ENCODE results near the gene EGLN1.
"Not testable (repeated sequence)": the region's sequence is repeated elsewhere in the genome, so short reads cannot be mapped to it uniquely, and the experiment has no call there.

Gene EGLN1

DNA sequence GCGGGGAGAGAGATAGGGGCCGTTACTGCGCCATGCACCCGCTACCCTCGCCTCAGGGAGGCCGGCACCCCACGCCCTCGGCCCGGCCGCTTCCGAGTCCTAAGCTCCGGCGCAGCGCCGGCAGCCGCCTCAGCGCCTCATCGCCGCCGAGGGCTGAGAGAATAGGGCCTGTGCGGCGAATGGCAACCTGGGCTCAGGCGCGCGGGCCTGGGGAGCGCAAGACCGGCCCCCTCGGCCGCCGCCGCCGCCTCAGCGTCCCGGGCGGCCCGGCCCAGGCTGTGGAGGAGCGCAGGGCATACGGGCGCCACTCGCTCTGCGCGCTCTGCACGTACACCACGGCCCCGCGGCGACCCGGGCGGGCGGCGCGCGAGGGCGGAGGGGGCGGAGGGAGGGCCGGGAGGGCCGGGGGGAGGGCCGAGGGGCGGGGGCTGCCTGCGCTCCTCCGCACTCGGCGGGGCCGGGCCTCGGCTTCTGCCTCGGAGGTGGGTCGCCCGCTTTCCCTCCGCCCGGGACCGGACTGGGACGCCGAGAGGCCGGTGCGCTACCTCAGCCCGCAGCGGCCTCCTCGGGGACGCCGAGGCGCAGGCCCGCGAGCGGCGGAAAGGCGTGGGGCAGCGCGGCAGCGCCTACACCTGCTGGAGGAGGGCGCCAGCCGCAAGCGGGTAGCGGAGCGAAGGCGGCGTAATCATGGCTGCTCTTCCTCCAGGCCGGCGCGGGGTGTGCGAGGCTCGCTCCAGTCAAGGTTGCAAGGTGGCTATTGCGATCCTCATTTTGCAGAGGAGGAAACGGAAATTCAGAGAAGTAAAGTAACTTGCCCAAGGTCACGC is at the start of gene EGLN1:
EGLN1 (minus strand) TSS at position 317 of the 827 bp plus-strand sequence. CDS start 399 bp downstream, outside the sequence.
- DNase-seq = peak; percentile 47

DNA sequence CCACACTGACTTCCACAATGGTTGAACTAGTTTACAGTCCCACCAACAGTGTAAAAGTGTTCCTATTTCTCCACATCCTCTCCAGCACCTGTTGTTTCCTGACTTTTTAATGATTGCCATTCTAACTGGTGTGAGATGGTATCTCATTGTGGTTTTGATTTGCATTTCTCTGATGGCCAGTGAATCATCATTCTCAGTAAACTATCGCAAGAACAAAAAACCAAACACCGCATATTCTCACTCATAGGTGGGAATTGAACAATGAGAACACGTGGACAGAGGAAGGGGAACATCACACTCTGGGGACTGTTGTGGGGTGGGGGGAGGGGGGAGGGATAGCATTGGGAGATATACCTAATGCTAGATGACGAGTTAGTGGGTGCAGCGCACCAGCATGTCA is 49.4 kb upstream of the EGLN1 start:
- DNase-seq = not testable (repeated sequence)

DNA sequence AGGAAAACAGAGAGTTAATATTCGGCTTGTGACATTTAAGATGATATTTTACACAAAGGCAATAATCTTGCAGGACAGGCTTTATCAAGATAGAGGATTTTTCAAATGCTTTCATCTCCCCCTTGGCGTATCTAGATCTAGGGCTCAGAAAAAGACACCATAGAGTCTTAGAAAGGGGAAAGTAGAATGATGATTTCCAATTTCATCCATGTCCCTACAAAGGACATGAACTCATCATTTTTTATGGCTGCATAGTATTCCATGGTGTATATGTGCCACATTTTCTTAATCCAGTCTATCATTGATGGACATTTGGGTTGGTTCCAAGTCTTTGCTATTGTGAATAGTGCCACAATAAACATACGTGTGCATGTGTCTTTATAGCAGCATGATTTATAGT is 48.9 kb upstream of the EGLN1 start:
- DNase-seq = not testable (repeated sequence)

- no peak for DNase-seq
Measured at GRCh38 chr1:231467986-231468385, 45.9 kb upstream of the EGLN1 start.

GRCh38 chr1:231465051-231465450 is 43.0 kb upstream of the EGLN1 start:
- DNase-seq = no peak

DNA sequence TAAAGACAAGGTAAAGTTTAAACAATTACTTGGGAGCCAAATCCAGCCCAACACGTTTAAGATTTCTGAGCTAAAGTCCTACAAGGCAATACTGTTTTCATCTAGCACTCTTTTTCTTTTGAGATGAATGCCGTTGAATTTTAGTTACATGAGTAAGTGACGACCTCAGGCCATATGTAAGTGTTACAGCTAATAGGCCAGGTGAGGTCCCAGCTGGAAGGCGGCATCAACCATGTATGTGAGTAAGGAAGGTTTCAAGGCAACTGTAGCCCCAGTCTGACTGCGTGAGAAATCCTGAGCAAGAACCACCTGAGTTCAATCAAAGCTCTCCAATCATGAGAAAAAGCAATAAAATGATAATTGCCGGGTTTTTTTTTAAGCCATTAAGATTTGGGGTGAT is 41.5 kb upstream of the EGLN1 start:
- no peak for DNase-seq

- no peak for DNase-seq
Measured at GRCh38 chr1:231460614-231461013, 38.5 kb upstream of the EGLN1 start.

DNA sequence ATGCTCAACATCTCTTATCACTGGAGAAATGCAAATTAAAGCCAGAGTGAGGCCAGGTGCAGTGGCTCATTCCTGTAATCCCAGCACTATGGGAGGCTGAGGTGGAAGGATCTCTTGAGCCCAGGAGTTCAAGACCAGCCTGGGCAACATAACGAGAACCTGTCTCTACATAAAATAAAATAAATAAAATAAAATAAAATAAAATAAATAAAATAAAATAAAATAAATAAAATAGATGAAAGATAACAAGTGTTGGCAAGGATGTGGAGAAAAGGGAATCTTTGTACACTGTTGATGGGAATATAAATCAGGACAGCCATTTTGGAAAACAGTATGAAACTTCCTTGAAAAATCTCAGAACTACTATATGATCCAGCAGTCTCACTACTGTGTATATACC is 37.4 kb upstream of the EGLN1 start:
- not testable (repeated sequence) for DNase-seq

DNA sequence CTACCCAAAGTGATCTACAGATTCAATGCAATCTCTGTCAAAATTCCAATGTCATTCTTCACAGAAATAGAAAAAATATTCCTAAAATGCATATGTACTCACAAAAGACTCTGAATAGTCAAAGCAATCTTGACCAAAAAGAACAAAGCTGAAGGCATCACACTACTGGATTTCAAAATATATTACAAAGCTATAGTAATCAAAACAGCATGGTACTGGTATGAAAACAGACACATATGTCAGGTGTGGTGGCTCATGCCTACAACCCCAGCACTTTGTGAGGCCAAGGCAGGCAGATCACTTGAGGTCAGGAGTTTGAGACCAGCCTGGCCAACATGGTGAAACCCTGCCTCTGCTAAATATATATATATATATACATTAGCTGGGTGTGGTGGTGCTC is 35.9 kb upstream of the EGLN1 start:
- not testable (repeated sequence) for DNase-seq

- not testable (repeated sequence) for DNase-seq
Measured at GRCh38 chr1:231454133-231454532, 32.0 kb upstream of the EGLN1 start.

- no peak for DNase-seq
Measured at GRCh38 chr1:231446138-231446537, 24.1 kb upstream of the EGLN1 start.

DNA sequence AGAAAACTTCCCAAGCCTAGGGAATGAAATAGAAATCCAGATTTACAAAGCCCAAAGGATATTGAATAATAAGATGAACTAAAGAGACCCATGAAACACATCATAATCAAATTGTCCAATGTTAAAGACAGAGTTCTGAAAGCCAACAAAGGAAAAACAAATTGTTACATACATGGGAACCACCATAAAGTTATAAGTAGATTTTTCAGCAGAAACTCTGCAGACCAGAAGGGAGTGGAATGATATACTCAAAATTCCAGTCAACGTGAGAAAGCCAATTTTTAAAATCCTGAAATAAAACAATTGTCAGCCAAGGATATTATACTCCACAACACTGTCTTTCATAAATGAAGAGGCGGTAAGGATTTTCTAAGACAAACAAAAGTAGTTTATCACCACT is 22.0 kb upstream of the EGLN1 start:
- DNase-seq = no peak

- no peak for DNase-seq
Measured at GRCh38 chr1:231443363-231443762, 21.3 kb upstream of the EGLN1 start.

- no peak for DNase-seq
Measured at GRCh38 chr1:231442735-231443134, 20.6 kb upstream of the EGLN1 start.

DNA sequence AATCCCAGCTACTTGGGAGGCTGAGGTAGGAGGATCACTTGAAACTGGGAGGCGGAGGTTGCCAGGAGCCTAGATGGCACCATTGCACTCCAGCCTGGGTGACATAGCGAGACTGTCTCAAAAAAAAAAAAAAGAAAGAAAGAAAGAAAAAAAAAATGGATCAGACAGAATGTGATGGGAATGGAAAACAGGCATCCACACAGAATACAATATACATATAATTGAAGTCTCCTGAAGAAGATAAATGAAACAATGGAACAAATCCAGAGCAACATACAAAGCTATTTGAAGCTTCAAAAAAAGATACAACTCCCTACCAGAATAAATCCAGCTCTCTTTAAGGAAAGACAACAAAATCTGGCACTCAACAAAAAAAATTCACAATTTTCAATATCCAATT is 10.9 kb upstream of the EGLN1 start:
- DNase-seq = no peak

DNA sequence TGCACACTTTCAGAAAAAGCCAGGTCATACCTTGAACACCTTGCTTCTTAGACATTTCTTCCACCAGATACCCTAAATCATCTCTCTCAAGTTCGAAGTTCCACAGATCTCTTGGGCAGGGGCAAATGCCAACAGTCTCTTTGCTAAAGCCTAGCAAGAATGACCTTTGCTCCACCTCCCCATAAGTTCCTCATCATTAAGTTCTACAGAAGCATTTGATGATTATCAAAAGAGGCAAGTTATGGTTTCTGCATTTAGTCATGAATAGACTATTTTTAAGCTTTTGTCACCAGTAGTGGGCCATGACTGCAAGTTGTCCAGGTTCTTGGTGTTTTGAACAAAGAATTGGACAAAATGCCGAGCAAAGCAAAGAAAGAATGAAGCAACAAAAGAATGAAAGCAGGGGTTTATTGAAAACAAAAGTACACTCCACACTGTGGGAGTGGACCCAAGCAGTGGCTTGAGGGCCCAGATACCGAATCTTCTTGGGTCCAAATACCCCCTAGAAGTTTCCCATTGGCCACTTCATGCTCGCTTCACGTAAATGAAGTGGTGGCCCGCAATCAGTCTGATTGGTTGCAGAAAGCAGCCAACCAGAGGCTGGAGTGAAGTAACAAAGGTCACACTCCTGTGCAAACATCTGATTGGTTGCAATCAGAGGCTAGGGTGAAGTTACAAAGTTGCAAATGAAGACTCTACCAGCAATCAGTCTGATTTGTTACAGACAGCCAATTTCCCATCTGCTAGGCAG is 9.8 kb upstream of the EGLN1 start:
- DNase-seq = no peak

- not testable (repeated sequence) for DNase-seq
Measured at GRCh38 chr1:231430678-231431352, 8.7 kb upstream of the EGLN1 start.

- no peak for DNase-seq
Measured at GRCh38 chr1:231428377-231428776, 6.3 kb upstream of the EGLN1 start.

DNA sequence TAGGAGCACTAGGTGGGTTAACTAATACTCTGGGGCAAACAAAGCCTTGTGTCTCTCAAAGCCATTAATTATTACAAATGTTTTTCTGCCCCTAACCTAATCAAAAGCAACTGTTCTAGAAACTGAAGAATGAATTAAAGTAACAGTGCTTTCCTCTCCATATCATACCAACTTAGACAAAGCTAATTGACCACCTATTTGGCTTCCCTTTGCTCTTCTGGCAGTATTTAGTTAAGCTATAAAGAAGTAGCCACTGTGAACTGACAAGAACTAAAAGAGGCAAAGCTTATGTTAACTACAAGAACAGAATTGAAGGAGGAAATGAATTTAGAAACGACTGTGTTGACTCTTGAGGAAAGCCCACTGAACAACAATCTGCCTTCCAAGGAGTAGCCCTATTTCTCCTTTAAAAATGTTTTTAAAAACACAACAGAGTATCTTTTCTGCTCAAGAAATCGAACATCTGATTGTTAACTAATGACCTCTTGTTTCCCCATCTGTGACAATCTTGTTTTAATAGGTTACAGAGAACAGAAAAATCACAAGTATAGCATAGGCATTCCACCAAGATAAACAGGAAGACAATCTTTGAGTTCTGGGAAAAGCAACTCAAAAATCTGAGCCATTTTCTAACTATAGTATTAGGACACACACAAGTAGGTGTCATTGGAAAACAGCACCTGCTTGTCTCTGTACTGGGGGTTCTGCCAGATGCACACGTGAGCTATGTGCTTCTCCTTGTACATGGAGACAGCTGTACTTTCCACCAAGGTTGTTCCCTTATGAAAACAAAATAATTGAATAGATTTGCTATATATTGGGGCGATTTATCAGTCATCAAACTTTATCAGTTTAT is 3.1 kb upstream of the EGLN1 start:
- no peak for DNase-seq

GRCh38 chr1:231423648-231424047 is 1.6 kb upstream of the EGLN1 start:
- DNase-seq = peak; percentile 46

- DNase-seq = no peak
Measured at GRCh38 chr1:231422798-231423309, 767 bp upstream of the EGLN1 start.

GRCh38 chr1:231421546-231421970 is 529 bp downstream of the EGLN1 start:
- peak; percentile 6 for DNase-seq

Data from NCI-H748 treated with DMSO at 0.1 percent for 48 hours (cell line).